ENCODE measurements around the gene ADAMTSL1.

ADAMTSL1 gene

DNA sequence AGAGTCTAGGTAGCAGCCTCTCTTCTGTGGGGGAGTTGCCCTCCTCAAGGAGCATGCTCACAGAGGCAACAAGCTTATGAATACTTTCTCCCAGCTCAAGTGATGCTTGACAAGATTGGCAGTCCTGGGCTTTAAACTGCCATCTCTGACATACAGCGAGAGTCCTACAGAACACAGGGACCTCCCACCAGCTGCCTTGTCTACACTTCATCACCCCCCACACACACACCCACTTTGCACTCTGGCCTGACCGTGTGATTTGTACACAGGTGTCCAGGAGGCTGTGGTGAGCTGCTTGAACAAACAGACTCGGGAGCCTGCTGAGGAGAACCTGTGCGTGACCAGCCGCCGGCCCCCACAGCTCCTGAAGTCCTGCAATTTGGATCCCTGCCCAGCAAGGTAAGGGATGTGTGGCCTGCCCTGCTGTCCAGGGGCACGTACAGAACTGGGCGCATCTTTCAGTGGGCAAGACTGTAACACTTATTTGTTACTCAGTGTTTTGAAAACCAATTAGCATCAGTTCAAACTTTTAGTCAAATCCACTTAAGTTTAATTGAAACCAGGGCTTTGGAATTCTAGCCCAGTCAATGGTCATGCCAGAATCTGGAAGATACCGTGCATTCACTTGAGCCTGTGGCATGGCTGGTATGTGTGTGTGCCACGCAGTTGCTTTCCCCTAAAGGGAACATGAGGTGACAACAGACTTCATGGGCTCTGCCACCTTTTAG is 247.5 kb downstream of the ADAMTSL1 start:
- Histone ChIP-seq H3K9ac (ENCODE audit: low read length) (no peak overlapping the region), H3K9me3 (ENCODE audit: control insufficient read depth, low read length) (no peaks in the 10 kb centered on the region), H3K36me3 (ENCODE audit: control insufficient read depth, insufficient read depth, low read length) (no peaks in the 10 kb centered on the region), H3K27me3 (ENCODE audit: control insufficient read depth, insufficient read depth, low read length) (no peaks in the 10 kb centered on the region), H3K4me1 (ENCODE audit: control insufficient read depth, insufficient read depth, low read length) (no peaks in the 10 kb centered on the region), H3K4me3 (ENCODE audit: low read length) (no peak overlapping the region)

- Histone ChIP-seq H3K9me3 (ENCODE audit: control insufficient read depth, low read length) (no peaks in the 10 kb centered on the region), H3K27me3 (ENCODE audit: control insufficient read depth, insufficient read depth, low read length) (no peaks in the 10 kb centered on the region), H3K4me1 (ENCODE audit: control insufficient read depth, insufficient read depth, low read length) (no peaks in the 10 kb centered on the region), H3K4me3 (ENCODE audit: low read length) (no peak overlapping the region), H3K9ac (ENCODE audit: low read length) (no peak overlapping the region), H3K36me3 (ENCODE audit: control insufficient read depth, insufficient read depth, low read length) (no peaks in the 10 kb centered on the region)
These were observed 248.0 kb downstream of the ADAMTSL1 start for GRCh38 chr9:18721995-18722310.

DNA sequence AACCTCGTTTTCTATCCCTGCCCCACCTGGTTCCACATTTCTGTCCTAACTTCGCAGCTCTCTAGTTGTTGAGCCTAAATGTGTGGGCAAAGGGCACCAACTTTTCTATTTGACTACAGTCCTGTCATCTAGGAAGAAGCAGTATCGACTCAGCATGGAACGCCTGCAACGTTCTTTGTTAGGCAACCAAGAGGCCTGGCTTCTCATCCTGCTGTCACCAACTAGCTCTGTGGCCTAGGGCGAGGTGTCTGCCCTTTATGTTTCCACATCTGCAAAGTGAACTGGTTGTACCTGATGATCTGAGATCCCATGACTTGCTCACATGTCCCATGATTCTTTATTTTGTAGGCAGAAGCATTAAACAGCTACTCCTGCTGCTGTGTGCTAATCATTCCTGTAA is 248.9 kb downstream of the ADAMTSL1 start:
- H3K4me1 ChIP-seq (ENCODE audit: control insufficient read depth, insufficient read depth, low read length) = no peaks in the 10 kb centered on the region

DNA sequence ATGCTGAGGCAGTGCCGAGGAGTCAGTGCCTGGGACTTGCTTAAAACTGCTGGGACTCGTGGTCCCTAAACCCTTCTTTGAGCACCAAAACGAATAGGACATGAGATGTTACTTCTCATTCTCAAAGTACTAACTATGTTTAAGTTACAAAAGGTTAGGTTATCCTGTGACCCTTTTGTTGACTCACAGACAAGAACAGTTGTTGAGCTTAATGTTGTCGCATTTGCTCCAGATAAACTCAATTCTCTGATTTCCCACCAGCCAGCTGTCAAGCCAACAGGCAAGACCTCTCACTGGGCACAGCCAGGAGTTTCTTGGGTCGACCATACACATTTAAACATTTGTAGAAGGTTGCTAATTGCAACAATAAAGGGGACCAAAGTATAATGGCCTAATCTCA is 249.4 kb downstream of the ADAMTSL1 start:
- no peak overlapping the region for H3K4me3 ChIP-seq (ENCODE audit: low read length)
- no peaks in the 10 kb centered on the region for H3K36me3 ChIP-seq (ENCODE audit: control insufficient read depth, insufficient read depth, low read length)
- H3K9me3 ChIP-seq (ENCODE audit: control insufficient read depth, low read length) = no peaks in the 10 kb centered on the region
- H3K9ac ChIP-seq (ENCODE audit: low read length) = no peak overlapping the region
- no peaks in the 10 kb centered on the region for H3K27me3 ChIP-seq (ENCODE audit: control insufficient read depth, insufficient read depth, low read length)
- no peaks in the 10 kb centered on the region for H3K4me1 ChIP-seq (ENCODE audit: control insufficient read depth, insufficient read depth, low read length)

More for the DNA sequence above, 248.9 kb downstream of the ADAMTSL1 start:
- H3K4me3 ChIP-seq (ENCODE audit: low read length) = no peak overlapping the region
- H3K9ac ChIP-seq (ENCODE audit: low read length) = no peak overlapping the region
- no peaks in the 10 kb centered on the region for H3K9me3 ChIP-seq (ENCODE audit: control insufficient read depth, low read length)
- H3K36me3 ChIP-seq (ENCODE audit: control insufficient read depth, insufficient read depth, low read length) = no peaks in the 10 kb centered on the region
- H3K27me3 ChIP-seq (ENCODE audit: control insufficient read depth, insufficient read depth, low read length) = no peaks in the 10 kb centered on the region

DNA sequence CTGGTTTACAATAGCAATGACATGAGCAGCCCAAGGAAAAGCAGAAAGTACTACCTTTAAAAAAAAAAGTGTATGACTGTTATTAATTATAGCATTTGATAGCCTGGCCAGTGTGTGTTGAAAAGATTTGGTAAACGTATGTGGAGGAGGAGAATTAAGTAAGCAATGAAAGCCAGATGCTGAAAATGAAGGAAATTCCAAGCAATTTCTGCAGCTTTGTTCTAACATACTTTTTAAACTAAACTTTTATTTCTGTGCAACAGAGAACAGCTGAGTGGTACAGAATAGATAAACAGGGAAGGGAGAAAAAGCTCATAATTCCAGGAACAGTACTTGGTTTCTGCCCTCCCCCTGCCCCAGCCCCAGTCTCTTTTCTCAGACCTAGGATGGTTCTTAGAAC is 252.6 kb downstream of the ADAMTSL1 start:
- Histone ChIP-seq H3K36me3 (ENCODE audit: control insufficient read depth, insufficient read depth, low read length) (no peaks in the 10 kb centered on the region), H3K9ac (ENCODE audit: low read length) (no peak overlapping the region), H3K4me3 (ENCODE audit: low read length) (no peak overlapping the region), H3K9me3 (ENCODE audit: control insufficient read depth, low read length) (no peaks in the 10 kb centered on the region), H3K4me1 (ENCODE audit: control insufficient read depth, insufficient read depth, low read length) (no peaks in the 10 kb centered on the region), H3K27me3 (ENCODE audit: control insufficient read depth, insufficient read depth, low read length) (no peaks in the 10 kb centered on the region)

DNA sequence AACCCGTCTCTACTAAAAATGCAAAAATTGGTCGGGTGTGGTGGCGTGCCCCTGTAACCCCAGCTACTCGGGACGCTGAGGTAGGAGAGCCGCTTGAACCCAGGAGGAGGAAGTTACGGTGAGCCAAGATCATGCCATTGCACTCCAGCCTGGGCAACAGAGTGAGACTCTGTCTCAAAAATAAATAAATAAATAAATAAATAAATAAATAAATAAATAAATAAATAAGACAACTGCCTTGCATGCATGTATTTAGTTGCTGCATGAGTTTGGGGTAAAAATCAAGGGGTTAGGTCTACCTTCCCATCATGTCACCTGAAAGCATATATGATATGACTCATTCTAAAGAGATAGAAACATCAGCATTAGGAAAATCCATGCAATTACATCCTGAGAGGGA is 254.0 kb downstream of the ADAMTSL1 start:
- no peaks in the 10 kb centered on the region for H3K9me3 ChIP-seq (ENCODE audit: control insufficient read depth, low read length)
- H3K9ac ChIP-seq (ENCODE audit: low read length) = no peak overlapping the region
- no peaks in the 10 kb centered on the region for H3K4me1 ChIP-seq (ENCODE audit: control insufficient read depth, insufficient read depth, low read length)
- H3K4me3 ChIP-seq (ENCODE audit: low read length) = no peak overlapping the region
- no peaks in the 10 kb centered on the region for H3K36me3 ChIP-seq (ENCODE audit: control insufficient read depth, insufficient read depth, low read length)
- no peaks in the 10 kb centered on the region for H3K27me3 ChIP-seq (ENCODE audit: control insufficient read depth, insufficient read depth, low read length)

GRCh38 chr9:18728642-18729041 is 254.7 kb downstream of the ADAMTSL1 start:
- Histone ChIP-seq H3K4me3 (ENCODE audit: low read length) (no peak overlapping the region), H3K9me3 (ENCODE audit: control insufficient read depth, low read length) (no peaks in the 10 kb centered on the region), H3K27me3 (ENCODE audit: control insufficient read depth, insufficient read depth, low read length) (no peaks in the 10 kb centered on the region), H3K9ac (ENCODE audit: low read length) (no peak overlapping the region), H3K4me1 (ENCODE audit: control insufficient read depth, insufficient read depth, low read length) (no peaks in the 10 kb centered on the region), H3K36me3 (ENCODE audit: control insufficient read depth, insufficient read depth, low read length) (no peaks in the 10 kb centered on the region)

GRCh38 chr9:18730241-18730640 is 256.3 kb downstream of the ADAMTSL1 start:
- no peaks in the 10 kb centered on the region for H3K27me3 ChIP-seq (ENCODE audit: control insufficient read depth, insufficient read depth, low read length)
- no peak overlapping the region for H3K4me3 ChIP-seq (ENCODE audit: low read length)
- H3K9me3 ChIP-seq (ENCODE audit: control insufficient read depth, low read length) = no peaks in the 10 kb centered on the region
- H3K36me3 ChIP-seq (ENCODE audit: control insufficient read depth, insufficient read depth, low read length) = no peaks in the 10 kb centered on the region
- H3K9ac ChIP-seq (ENCODE audit: low read length) = no peak overlapping the region
- no peaks in the 10 kb centered on the region for H3K4me1 ChIP-seq (ENCODE audit: control insufficient read depth, insufficient read depth, low read length)

- H3K4me1 ChIP-seq (ENCODE audit: control insufficient read depth, insufficient read depth, low read length) = no peaks in the 10 kb centered on the region
These were observed 265.2 kb downstream of the ADAMTSL1 start for GRCh38 chr9:18739127-18739526.

GRCh38 chr9:18739641-18740318 is 265.8 kb downstream of the ADAMTSL1 start:
- H3K27me3 ChIP-seq (ENCODE audit: control insufficient read depth, insufficient read depth, low read length) = no peaks in the 10 kb centered on the region
- no peaks in the 10 kb centered on the region for H3K4me1 ChIP-seq (ENCODE audit: control insufficient read depth, insufficient read depth, low read length)
- H3K9ac ChIP-seq (ENCODE audit: low read length) = no peak overlapping the region
- no peak overlapping the region for H3K4me3 ChIP-seq (ENCODE audit: low read length)
- H3K9me3 ChIP-seq (ENCODE audit: control insufficient read depth, low read length) = no peaks in the 10 kb centered on the region
- no peaks in the 10 kb centered on the region for H3K36me3 ChIP-seq (ENCODE audit: control insufficient read depth, insufficient read depth, low read length)

More at GRCh38 chr9:18739127-18739526, 265.2 kb downstream of the ADAMTSL1 start:
- Histone ChIP-seq H3K9ac (ENCODE audit: low read length) (no peak overlapping the region), H3K9me3 (ENCODE audit: control insufficient read depth, low read length) (no peaks in the 10 kb centered on the region), H3K36me3 (ENCODE audit: control insufficient read depth, insufficient read depth, low read length) (no peaks in the 10 kb centered on the region), H3K27me3 (ENCODE audit: control insufficient read depth, insufficient read depth, low read length) (no peaks in the 10 kb centered on the region), H3K4me3 (ENCODE audit: low read length) (no peak overlapping the region)

DNA sequence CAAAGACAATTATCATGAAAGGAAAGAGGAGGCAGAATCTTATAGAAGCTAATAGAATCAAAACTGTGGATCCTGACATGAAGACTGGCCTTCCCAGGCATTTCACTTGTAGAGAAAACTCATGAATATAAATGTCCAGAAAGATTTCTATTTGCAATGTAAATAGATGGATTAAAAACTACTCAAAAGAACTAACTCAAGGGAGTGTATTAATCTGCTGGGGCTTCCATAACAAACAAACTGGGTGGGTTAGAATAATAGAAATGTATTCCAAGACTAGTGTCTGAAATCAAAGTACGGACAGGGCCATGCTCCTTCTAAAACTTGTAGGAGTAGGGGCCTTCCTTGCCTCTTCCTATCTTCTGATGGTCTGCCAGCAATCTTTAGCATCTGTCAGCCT is 267.4 kb downstream of the ADAMTSL1 start:
- Histone ChIP-seq H3K4me1 (ENCODE audit: control insufficient read depth, insufficient read depth, low read length) (no peaks in the 10 kb centered on the region), H3K4me3 (ENCODE audit: low read length) (no peak overlapping the region), H3K9ac (ENCODE audit: low read length) (no peak overlapping the region), H3K27me3 (ENCODE audit: control insufficient read depth, insufficient read depth, low read length) (no peaks in the 10 kb centered on the region), H3K36me3 (ENCODE audit: control insufficient read depth, insufficient read depth, low read length) (no peaks in the 10 kb centered on the region), H3K9me3 (ENCODE audit: control insufficient read depth, low read length) (no peaks in the 10 kb centered on the region)

- Histone ChIP-seq H3K4me1 (ENCODE audit: control insufficient read depth, insufficient read depth, low read length) (peaks cover 3% of the 10 kb centered on the region), H3K9ac (ENCODE audit: low read length) (no peak overlapping the region), H3K9me3 (ENCODE audit: control insufficient read depth, low read length) (no peaks in the 10 kb centered on the region), H3K4me3 (ENCODE audit: low read length) (no peak overlapping the region), H3K36me3 (ENCODE audit: control insufficient read depth, insufficient read depth, low read length) (no peaks in the 10 kb centered on the region), H3K27me3 (ENCODE audit: control insufficient read depth, insufficient read depth, low read length) (no peaks in the 10 kb centered on the region)
These were observed 268.0 kb downstream of the ADAMTSL1 start for GRCh38 chr9:18741945-18742344.

Measured in mucosa of stomach (tissue), 1 donor.